ENCODE measurements around the gene PDE8A. TPM values are rescaled to one million over a fixed set of nuclear protein-coding genes. Genes with fewer than 3 reads are reported as not detected.

The PDE8A gene
- total and polyA plus RNA-seq, 2 experiments from 2014 or later = 5.6 to 7.5 TPM

DNA sequence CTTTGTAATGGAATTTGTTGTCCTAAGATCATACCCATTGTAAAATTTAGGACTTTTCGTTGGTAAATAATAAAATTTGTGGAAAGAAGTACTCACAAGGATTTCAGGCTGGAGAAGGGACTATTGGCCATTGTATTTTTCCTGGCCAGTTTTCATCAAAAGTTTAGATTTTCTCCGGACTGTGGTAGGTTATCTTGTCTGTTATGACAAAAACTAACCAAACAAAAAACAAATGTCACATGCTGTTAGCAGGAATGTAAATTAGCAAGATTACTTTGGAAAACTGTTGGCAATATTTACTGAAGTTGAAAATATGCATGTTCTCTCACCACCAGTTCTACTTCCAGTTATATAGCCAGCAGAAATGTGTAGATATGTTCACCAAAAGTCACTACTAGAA, 27.8 kb downstream of the PDE8A start:
- Mint-ChIP-seq H3K4me3 (no peak overlapping the region), H3K27me3 (ENCODE audit: insufficient read depth, low read depth, poor library complexity) (peaks cover 2% of the 10 kb centered on the region), H3K27ac (no peak overlapping the region), H3K36me3 (ENCODE audit: low read depth) (no peaks in the 10 kb centered on the region), H3K9me3 (no peaks in the 10 kb centered on the region), H3K4me1 (peaks cover 20% of the 10 kb centered on the region)
- no peak for DNase-seq (ENCODE audit: low spot score)
- H3K4me2 ChIP-seq = no peak overlapping the region
- H3K79me2 ChIP-seq (replicated peaks; ENCODE audit: insufficient read depth) = 0 out of 2 replicates have a peak, but pooled peaks cover 9% of the 10 kb centered on the region
- H3F3A ChIP-seq (replicated peaks; ENCODE audit: low read depth) = no peaks in the 10 kb centered on the region
- H2AFZ ChIP-seq = no peak overlapping the region
- no peaks in the 10 kb centered on the region for H3K27me3 ChIP-seq (ENCODE audit: insufficient read depth)
- no peak overlapping the region for H3K27ac ChIP-seq (ENCODE audit: low read depth)
- no peak for ATAC-seq
- no peaks in the 10 kb centered on the region for H3K36me3 ChIP-seq (ENCODE audit: insufficient read depth)
- no peak overlapping the region for H3K4me3 ChIP-seq
- no peaks in the 10 kb centered on the region for H3K9me2 ChIP-seq (ENCODE audit: insufficient read depth)
- no peaks in the 10 kb centered on the region for H3K4me1 ChIP-seq (ENCODE audit: insufficient read depth)
- TF ChIP-seq CREB1 (CRISPR knock-in tag; IDR thresholded peaks at IDR 0.05; ENCODE audit: low read depth) = no peak
- TF ChIP-seq EZH2 (IDR thresholded peaks at IDR 0.05; ENCODE audit: low read depth, unreplicated experiment) = no peak
- TF ChIP-seq, protein P1, sequence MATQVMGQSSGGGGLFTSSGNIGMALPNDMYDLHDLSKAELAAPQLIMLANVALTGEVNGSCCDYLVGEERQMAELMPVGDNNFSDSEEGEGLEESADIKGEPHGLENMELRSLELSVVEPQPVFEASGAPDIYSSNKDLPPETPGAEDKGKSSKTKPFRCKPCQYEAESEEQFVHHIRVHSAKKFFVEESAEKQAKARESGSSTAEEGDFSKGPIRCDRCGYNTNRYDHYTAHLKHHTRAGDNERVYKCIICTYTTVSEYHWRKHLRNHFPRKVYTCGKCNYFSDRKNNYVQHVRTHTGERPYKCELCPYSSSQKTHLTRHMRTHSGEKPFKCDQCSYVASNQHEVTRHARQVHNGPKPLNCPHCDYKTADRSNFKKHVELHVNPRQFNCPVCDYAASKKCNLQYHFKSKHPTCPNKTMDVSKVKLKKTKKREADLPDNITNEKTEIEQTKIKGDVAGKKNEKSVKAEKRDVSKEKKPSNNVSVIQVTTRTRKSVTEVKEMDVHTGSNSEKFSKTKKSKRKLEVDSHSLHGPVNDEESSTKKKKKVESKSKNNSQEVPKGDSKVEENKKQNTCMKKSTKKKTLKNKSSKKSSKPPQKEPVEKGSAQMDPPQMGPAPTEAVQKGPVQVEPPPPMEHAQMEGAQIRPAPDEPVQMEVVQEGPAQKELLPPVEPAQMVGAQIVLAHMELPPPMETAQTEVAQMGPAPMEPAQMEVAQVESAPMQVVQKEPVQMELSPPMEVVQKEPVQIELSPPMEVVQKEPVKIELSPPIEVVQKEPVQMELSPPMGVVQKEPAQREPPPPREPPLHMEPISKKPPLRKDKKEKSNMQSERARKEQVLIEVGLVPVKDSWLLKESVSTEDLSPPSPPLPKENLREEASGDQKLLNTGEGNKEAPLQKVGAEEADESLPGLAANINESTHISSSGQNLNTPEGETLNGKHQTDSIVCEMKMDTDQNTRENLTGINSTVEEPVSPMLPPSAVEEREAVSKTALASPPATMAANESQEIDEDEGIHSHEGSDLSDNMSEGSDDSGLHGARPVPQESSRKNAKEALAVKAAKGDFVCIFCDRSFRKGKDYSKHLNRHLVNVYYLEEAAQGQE (IDR thresholded peaks at IDR 0.05; ENCODE audit: unreplicated experiment) = no peak
- TF ChIP-seq, protein P2, sequence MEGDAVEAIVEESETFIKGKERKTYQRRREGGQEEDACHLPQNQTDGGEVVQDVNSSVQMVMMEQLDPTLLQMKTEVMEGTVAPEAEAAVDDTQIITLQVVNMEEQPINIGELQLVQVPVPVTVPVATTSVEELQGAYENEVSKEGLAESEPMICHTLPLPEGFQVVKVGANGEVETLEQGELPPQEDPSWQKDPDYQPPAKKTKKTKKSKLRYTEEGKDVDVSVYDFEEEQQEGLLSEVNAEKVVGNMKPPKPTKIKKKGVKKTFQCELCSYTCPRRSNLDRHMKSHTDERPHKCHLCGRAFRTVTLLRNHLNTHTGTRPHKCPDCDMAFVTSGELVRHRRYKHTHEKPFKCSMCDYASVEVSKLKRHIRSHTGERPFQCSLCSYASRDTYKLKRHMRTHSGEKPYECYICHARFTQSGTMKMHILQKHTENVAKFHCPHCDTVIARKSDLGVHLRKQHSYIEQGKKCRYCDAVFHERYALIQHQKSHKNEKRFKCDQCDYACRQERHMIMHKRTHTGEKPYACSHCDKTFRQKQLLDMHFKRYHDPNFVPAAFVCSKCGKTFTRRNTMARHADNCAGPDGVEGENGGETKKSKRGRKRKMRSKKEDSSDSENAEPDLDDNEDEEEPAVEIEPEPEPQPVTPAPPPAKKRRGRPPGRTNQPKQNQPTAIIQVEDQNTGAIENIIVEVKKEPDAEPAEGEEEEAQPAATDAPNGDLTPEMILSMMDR (conservative IDR thresholded peaks at IDR 0.05; ENCODE audit: low read depth in 2 of 2) = no peak
- no peak for TF ChIP-seq POLR2AphosphoS5 (IDR thresholded peaks at IDR 0.05; ENCODE audit: low read depth)
- no peak for TF ChIP-seq ZNF114 (CRISPR knock-in tag; IDR thresholded peaks at IDR 0.05)
- TF ChIP-seq, protein P3, sequence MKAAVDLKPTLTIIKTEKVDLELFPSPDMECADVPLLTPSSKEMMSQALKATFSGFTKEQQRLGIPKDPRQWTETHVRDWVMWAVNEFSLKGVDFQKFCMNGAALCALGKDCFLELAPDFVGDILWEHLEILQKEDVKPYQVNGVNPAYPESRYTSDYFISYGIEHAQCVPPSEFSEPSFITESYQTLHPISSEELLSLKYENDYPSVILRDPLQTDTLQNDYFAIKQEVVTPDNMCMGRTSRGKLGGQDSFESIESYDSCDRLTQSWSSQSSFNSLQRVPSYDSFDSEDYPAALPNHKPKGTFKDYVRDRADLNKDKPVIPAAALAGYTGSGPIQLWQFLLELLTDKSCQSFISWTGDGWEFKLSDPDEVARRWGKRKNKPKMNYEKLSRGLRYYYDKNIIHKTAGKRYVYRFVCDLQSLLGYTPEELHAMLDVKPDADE (IDR thresholded peaks at IDR 0.05) = no peak
- no peak for TF ChIP-seq EZH2phosphoT487 (IDR thresholded peaks at IDR 0.05; ENCODE audit: unreplicated experiment)
- no peak for TF ChIP-seq ZNF331 (CRISPR knock-in tag; IDR thresholded peaks at IDR 0.05; ENCODE audit: low read depth)
- no peak for TF ChIP-seq NANOG (IDR thresholded peaks at IDR 0.05; ENCODE audit: borderline replicate concordance)
- no peak for TF ChIP-seq STAT1 (IDR thresholded peaks at IDR 0.05; ENCODE audit: unreplicated experiment)
- TF ChIP-seq, protein P4, sequence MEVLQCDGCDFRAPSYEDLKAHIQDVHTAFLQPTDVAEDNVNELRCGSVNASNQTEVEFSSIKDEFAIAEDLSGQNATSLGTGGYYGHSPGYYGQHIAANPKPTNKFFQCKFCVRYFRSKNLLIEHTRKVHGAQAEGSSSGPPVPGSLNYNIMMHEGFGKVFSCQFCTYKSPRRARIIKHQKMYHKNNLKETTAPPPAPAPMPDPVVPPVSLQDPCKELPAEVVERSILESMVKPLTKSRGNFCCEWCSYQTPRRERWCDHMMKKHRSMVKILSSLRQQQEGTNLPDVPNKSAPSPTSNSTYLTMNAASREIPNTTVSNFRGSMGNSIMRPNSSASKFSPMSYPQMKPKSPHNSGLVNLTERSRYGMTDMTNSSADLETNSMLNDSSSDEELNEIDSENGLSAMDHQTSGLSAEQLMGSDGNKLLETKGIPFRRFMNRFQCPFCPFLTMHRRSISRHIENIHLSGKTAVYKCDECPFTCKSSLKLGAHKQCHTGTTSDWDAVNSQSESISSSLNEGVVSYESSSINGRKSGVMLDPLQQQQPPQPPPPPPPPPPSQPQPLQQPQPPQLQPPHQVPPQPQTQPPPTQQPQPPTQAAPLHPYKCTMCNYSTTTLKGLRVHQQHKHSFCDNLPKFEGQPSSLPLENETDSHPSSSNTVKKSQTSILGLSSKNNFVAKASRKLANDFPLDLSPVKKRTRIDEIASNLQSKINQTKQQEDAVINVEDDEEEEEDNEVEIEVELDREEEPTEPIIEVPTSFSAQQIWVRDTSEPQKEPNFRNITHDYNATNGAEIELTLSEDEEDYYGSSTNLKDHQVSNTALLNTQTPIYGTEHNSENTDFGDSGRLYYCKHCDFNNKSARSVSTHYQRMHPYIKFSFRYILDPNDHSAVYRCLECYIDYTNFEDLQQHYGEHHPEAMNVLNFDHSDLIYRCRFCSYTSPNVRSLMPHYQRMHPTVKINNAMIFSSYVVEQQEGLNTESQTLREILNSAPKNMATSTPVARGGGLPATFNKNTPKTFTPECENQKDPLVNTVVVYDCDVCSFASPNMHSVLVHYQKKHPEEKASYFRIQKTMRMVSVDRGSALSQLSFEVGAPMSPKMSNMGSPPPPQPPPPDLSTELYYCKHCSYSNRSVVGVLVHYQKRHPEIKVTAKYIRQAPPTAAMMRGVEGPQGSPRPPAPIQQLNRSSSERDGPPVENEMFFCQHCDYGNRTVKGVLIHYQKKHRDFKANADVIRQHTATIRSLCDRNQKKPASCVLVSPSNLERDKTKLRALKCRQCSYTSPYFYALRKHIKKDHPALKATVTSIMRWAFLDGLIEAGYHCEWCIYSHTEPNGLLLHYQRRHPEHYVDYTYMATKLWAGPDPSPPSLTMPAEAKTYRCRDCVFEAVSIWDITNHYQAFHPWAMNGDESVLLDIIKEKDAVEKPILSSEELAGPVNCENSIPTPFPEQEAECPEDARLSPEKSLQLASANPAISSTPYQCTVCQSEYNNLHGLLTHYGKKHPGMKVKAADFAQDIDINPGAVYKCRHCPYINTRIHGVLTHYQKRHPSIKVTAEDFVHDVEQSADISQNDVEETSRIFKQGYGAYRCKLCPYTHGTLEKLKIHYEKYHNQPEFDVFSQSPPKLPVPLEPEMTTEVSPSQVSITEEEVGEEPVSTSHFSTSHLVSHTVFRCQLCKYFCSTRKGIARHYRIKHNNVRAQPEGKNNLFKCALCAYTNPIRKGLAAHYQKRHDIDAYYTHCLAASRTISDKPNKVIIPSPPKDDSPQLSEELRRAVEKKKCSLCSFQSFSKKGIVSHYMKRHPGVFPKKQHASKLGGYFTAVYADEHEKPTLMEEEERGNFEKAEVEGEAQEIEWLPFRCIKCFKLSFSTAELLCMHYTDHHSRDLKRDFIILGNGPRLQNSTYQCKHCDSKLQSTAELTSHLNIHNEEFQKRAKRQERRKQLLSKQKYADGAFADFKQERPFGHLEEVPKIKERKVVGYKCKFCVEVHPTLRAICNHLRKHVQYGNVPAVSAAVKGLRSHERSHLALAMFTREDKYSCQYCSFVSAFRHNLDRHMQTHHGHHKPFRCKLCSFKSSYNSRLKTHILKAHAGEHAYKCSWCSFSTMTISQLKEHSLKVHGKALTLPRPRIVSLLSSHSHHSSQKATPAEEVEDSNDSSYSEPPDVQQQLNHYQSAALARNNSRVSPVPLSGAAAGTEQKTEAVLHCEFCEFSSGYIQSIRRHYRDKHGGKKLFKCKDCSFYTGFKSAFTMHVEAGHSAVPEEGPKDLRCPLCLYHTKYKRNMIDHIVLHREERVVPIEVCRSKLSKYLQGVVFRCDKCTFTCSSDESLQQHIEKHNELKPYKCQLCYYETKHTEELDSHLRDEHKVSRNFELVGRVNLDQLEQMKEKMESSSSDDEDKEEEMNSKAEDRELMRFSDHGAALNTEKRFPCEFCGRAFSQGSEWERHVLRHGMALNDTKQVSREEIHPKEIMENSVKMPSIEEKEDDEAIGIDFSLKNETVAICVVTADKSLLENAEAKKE (CRISPR knock-in tag; IDR thresholded peaks at IDR 0.05) = no peak
- TF ChIP-seq JUNB (IDR thresholded peaks at IDR 0.05; ENCODE audit: unreplicated experiment) = no peak
- H4K20me1 ChIP-seq (replicated peaks; ENCODE audit: insufficient read depth) = no peaks in the 10 kb centered on the region; the same call in 1 of the 2 replicates
